GM15510 (cell line): ENCODE measurements around the gene EHD1.

Source experiments
- POLR2A ChIP-seq: IDR thresholded peaks from 3 replicates; pipeline ENCODE4 v1.6.1; 2011; ENCODE audit warnings: borderline replicate concordance; ENCODE audit not compliant: insufficient read length; ENCODE audit errors: extremely low read depth

Gene EHD1

DNA sequence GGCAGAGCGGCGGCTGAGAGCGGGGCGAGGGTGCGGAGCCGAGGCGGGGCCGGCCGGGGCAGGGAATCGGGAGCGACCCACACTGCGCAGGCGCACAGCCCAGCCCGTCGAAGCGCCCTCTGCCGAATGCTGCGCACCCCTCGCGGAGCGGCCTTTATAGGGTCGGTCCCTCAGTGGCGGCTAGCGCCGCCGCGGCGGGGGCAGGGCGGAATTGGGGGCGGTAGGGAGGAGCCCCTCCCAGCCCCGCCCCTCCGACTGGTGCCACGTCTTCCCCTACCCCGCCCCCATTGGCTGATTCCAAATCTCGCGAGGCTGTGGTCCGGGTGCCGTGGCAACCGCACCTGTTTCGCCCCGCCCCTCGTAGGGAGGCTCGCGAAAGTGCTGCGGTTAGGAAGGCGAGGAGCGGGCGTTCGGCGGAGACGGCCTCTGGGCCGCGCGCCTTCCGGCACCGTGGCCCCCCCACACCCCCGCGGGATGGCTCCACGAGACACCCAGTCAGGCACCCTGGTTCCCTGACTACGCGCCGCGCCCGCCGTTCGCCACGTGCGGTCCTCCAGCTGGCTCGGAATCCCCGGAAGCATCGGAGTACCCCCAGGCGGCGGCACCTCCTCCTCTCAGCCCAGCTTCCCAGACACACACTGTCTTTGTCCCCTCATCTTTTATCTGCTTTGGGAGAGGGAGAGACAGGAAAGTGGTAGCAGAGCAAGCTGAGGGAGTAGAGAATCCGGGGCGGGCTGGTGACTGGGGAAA, at the start of gene EHD1:
Gene EHD1, minus strand, starts transcription at position 128 of the 750 bp plus-strand sequence. CDS start 157 bp downstream, outside the sequence.
- peak; percentile 99 for TF ChIP-seq POLR2A

GRCh38 chr11:64926689-64927088, 48.3 kb upstream of the EHD1 start:
- no peak for TF ChIP-seq POLR2A

DNA sequence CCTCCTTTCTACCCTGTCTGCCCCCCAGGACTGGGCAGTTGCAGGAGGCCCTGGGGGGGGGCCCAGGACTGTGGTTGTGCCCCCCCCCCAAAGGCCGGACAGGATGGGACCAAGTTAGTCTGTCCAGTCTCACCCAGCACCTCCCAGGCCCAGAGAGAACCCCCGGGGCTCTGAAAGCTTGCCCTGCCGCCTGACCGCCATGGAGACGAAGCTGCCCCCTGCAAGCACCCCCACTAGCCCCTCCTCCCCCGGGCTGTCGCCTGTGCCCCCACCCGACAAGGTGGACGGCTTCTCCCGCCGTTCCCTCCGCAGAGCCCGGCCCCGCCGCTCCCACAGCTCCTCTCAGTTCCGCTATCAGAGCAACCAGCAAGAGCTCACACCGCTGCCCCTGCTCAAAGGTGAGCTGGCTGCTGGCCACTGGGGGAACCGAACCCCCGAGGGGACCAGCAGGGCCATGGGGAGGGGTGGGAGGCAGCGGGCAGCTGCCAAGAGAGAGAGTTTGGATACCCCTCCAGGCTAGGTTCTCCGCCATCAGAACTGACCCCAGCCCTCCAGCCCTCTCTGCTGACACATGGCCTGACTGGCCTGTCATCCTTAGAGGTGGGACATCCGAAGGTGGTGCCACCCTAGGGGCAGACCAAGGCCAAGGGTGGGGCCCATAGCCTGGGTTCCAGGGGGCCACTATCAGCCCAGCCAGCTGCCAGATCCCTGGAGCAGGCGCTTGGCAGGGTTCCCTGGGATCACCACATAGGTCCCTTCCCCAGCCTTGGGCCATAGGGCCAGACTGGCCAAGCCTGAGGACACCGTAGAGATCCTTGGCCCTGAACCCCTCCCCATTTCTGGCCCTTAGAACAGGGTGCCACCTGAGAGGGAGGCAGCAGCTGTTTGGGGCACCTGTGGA, 47.4 kb upstream of the EHD1 start:
- TF ChIP-seq POLR2A: no peak

DNA sequence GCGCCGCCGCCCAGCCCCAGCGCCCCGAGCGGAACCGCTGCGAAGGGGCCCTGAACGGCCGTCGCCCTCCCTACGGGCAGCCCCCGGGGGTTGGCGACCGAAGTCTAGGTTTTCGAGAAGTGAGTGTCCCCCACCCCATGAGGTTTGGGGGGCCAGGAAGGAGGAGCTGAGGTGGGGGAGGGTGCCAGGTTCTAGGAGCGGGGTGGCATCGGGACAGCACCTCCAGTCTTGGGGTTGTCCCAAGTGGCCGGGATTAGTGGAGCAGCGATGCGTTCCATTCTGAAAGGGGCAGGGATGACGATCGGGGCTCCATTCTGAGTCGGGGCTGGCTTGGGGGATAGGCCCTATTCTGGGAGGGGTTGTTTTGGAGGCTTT, 46.5 kb upstream of the EHD1 start:
- TF ChIP-seq POLR2A: no peak

- peak; percentile 38 for TF ChIP-seq POLR2A
These were observed 45.8 kb upstream of the EHD1 start, which contains the start of gene PPP2R5B for GRCh38 chr11:64923944-64924909. TSS of gene PPP2R5B (plus strand) at chr11:64924689. CDS start at chr11:64925735, 1,046 bp downstream.

- no peak for TF ChIP-seq POLR2A
These were observed 44.8 kb upstream of the EHD1 start for GRCh38 chr11:64923151-64923661.

DNA sequence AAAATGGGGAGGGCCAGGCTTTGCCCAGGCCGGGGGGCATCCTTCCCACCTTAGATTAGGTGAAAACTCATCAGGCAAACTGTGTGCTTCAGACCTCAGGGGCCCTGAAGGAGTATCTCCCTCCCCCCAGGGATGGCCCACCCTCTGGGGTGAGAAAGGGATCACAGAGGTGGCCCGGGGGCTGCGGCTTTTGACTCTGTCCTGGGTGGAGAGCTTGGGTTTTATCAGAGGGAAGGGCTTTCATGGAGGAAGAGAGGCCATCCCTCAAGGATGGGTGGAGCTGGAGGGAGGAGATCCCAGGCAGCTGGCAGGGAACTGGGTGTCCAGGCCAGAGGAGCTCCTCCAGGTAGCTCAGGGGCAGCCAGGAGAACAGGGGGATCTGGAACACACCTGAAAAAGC, 43.0 kb upstream of the EHD1 start:
- no peak for TF ChIP-seq POLR2A

GRCh38 chr11:64920124-64920523, 41.7 kb upstream of the EHD1 start:
- no peak for TF ChIP-seq POLR2A

GRCh38 chr11:64919627-64920026, 41.2 kb upstream of the EHD1 start:
- no peak for TF ChIP-seq POLR2A

DNA sequence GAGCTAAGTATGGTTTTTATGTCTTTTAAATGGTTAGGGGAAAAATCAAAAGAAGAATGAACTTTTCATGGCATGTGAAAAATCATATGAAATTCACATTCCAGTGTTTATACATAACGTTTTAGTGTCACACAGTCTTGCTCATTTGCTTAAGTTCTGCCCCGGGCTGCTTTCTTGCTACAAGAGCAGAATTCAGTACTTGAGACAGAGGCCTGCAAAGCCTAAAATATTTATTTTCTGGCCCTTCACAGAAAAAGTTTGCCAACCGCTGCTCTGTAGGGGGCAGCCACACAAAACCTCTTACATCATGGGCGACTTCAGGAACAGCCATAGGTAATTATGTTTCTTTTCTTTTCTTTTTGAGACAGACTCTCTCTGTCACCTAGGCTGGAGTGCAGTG, 39.6 kb upstream of the EHD1 start:
- TF ChIP-seq POLR2A: no peak

GRCh38 chr11:64917663-64917995, 39.2 kb upstream of the EHD1 start:
- TF ChIP-seq POLR2A: no peak

GRCh38 chr11:64916775-64917662, 38.6 kb upstream of the EHD1 start, which contains the start of gene ATG2A:
TSS of gene ATG2A (minus strand) at chr11:64917209. CDS start at chr11:64917135, 74 bp downstream.
- TF ChIP-seq POLR2A: peak; percentile 73

DNA sequence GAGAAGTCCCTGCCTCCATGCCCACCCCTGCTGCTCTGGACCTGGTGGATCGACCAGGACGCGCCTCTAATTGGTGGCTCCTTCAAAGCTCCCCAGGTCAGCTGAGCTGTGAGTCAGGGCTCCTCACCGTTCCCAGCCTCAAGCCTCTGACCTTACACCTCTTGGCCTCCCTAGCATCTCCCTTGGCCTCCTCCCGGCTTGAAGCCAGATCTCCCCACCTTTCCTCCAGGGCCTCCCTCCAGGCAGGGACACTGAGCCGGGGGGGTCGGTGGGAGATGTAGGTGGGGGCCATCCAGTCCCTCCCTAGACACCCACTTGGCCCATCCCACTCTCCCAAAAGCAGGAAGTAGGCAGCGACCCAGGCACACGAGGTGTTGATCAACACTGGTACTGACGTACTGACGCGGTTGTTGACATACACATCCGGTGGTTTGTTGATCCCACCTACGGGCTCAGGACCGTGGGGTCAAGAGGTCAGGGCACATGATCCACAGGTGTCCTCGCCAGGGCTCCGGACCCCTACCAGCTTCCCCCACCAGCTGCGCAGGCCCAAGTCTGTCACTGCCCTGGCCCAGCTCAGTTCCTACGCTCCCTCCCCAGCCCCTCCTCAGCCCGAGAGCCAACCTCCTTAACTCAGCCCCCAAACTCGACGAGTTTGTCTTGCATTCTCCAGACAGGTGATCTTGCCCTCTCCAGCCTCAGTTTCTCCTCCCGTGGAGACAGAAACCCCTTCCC, 37.8 kb upstream of the EHD1 start:
- TF ChIP-seq POLR2A: no peak

DNA sequence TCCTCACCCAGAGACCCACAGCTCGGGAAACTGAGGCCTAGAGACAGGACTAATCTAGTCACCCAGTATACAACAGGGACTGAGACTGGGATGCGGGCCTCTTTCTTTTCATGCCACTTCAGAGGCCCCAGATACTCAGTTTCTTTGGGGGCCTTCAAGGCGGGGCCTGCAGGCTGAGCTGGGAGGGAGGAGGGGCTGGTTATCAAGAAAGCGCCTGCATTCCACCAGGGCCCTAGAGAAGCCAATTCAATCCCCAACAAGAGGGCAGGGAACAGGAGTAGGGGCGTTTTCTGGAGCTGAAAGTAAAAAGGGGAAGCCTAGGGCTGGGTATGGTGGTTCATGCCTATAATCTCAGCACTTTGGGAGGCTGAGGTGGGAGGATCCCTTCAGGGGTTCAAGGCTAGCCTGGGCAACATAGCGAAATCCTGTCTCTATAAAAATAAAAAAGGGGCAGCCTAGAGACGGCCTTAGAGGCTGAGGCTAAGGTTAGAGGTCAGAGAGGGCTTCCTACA, 37.0 kb upstream of the EHD1 start:
- no peak for TF ChIP-seq POLR2A
